ENCODE results near the gene EIF2D. TPM values are rescaled to one million over a fixed set of nuclear protein-coding genes. Genes with fewer than 3 reads are reported as not detected.
A peak's percentile ranks its signal among the peaks of the same experiment; 100 is the strongest.

The EIF2D gene
- total RNA-seq, 1 donor from 2014 or later = 47.0 TPM

- H3K36me3 ChIP-seq = peaks cover 99% of the 10 kb centered on the region
- DNase-seq (no peak), ATAC-seq (peak in 1 of 2 donors; percentile 57)
- H3K27ac ChIP-seq = no peak overlapping the region
- no peaks in the 10 kb centered on the region for H3K27me3 ChIP-seq (ENCODE audit: low read depth)
- H3K4me1 ChIP-seq = peaks cover 4% of the 10 kb centered on the region
- intact Hi-C loops (cut with DNase I) = no loop called here
- no peaks in the 10 kb centered on the region for H3K9me3 ChIP-seq
- TF ChIP-seq CTCF (IDR thresholded peaks at IDR 0.05) = no peak
- no peak overlapping the region for H3K4me3 ChIP-seq
Observed at GRCh38 chr1:206595581-206596318, 16.5 kb downstream of the EIF2D start.

GRCh38 chr1:206593351-206593925 lies 18.8 kb downstream of the EIF2D start:
- H3K27ac ChIP-seq = no peak overlapping the region
- no peak for TF ChIP-seq CTCF (IDR thresholded peaks at IDR 0.05)
- H3K27me3 ChIP-seq (ENCODE audit: low read depth) = no peaks in the 10 kb centered on the region
- DNase-seq (no peak), ATAC-seq (no peak)
- intact Hi-C loops (cut with DNase I) = no loop called here
- H3K4me1 ChIP-seq = peaks cover 12% of the 10 kb centered on the region
- H3K4me3 ChIP-seq = no peak overlapping the region
- H3K9me3 ChIP-seq = no peaks in the 10 kb centered on the region
- H3K36me3 ChIP-seq = peaks cover 93% of the 10 kb centered on the region

- H3K27ac ChIP-seq = no peak overlapping the region
- peaks cover 93% of the 10 kb centered on the region for H3K36me3 ChIP-seq
- intact Hi-C loops (cut with DNase I) = no loop called here
Observed at GRCh38 chr1:206591696-206592095, 20.6 kb downstream of the EIF2D start.

GRCh38 chr1:206591226-206591625 lies 21.0 kb downstream of the EIF2D start:
- ATAC-seq (no peak), DNase-seq (no peak)
- no peak for TF ChIP-seq CTCF (IDR thresholded peaks at IDR 0.05)
- Histone ChIP-seq H3K36me3 (peaks cover 93% of the 10 kb centered on the region), H3K4me1 (peaks cover 16% of the 10 kb centered on the region), H3K9me3 (no peaks in the 10 kb centered on the region), H3K27me3 (ENCODE audit: low read depth) (no peaks in the 10 kb centered on the region), H3K4me3 (no peak overlapping the region), H3K27ac (no peak overlapping the region)
- intact Hi-C loops (cut with DNase I) = no loop called here

More at GRCh38 chr1:206591696-206592095, 20.6 kb downstream of the EIF2D start:
- no peak for ATAC-seq
- H3K27me3 ChIP-seq (ENCODE audit: low read depth) = no peaks in the 10 kb centered on the region
- H3K4me1 ChIP-seq = peaks cover 16% of the 10 kb centered on the region
- H3K9me3 ChIP-seq = no peaks in the 10 kb centered on the region
- TF ChIP-seq CTCF (IDR thresholded peaks at IDR 0.05) = no peak
- H3K4me3 ChIP-seq = no peak overlapping the region
- DNase-seq = no peak

GRCh38 chr1:206590025-206590758 lies 22.1 kb downstream of the EIF2D start:
- Histone ChIP-seq H3K27ac (no peak overlapping the region), H3K9me3 (no peaks in the 10 kb centered on the region), H3K36me3 (peaks cover 93% of the 10 kb centered on the region), H3K27me3 (ENCODE audit: low read depth) (no peaks in the 10 kb centered on the region), H3K4me3 (no peak overlapping the region), H3K4me1 (peaks cover 18% of the 10 kb centered on the region)
- peak; percentile 16 for TF ChIP-seq CTCF (IDR thresholded peaks at IDR 0.05)
- intact Hi-C loops (cut with DNase I) = no loop called here
- ATAC-seq = peak; percentile 16 to 36
- DNase-seq = no peak
